Measurements from ENCODE around the gene CFAP20. TPM values are rescaled to one million over a fixed set of nuclear protein-coding genes. Genes with fewer than 3 reads are reported as not detected.

CFAP20 gene
- total RNA-seq, 1 experiment from 2014 or later = 59.7 TPM

DNA sequence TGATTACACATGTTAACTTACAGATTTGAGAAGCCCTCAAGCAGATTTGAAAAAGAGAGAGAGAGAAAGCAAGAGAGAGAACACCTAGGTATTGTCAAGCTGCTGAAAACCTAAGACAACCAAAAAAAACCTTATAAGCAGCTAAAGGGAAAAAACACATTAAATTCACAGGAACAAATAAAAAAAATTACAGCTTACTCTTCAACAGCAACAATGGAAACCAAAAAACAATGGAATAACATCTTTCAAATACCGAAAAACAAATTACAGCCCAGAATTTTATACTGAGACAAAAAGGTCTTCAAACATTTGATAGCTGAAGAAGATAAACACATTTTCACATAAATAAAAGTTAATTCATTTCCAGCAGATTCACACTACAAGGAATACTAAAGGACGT is 8.4 kb upstream of the CFAP20 start:
- H3K4me1 ChIP-seq (ENCODE audit: control insufficient read depth in 1 of 2, insufficient read depth in 2 of 2, low read length in 2 of 2) = no peaks in the 10 kb centered on the region
- ChIA-PET RAD21 (ENCODE audit: low non-redundant PET in 1 of 2, low total read pairs in 2 of 2, uncharacterized antibody in 2 of 2, unreplicated experiment in 2 of 2) (no interaction called here), CTCF (interaction anchor here (1.2 kb wide), 1 partner anchor 15 kb away, joined by 3 read pairs; no protein-coding TSS in a partner anchor), POLR2A (no interaction called here)
- no peak overlapping the region for H3K4me3 ChIP-seq (replicated peaks in 1 of 2; ENCODE audit: low read depth in 1 of 2, low read length in 2 of 2)
- no peaks in the 10 kb centered on the region for H3K9me3 ChIP-seq (ENCODE audit: control insufficient read depth in 1 of 2, insufficient read depth in 1 of 2, low read depth in 1 of 2, low read length in 2 of 2)
- H3K27ac ChIP-seq (ENCODE audit: low read depth, low read length) = no peak overlapping the region
- intact Hi-C loops (cut with micrococcal nuclease) = no loop called here
- DNase-seq (ENCODE audit: low read depth, low spot score) = no peak
- BruUV-seq (replicated peaks) = no TSS peak
- no peaks in the 10 kb centered on the region for H3K27me3 ChIP-seq (ENCODE audit: insufficient read depth, low read length)
- no peaks in the 10 kb centered on the region for H3K36me3 ChIP-seq (ENCODE audit: control insufficient read depth in 1 of 2, insufficient read depth in 2 of 2, low read length in 2 of 2)
- H3K9ac ChIP-seq (ENCODE audit: low read length) = no peak overlapping the region
- H3K79me2 ChIP-seq (ENCODE audit: insufficient read depth, low read length) = no peaks in the 10 kb centered on the region
- no peaks in the 10 kb centered on the region for H4K20me1 ChIP-seq (ENCODE audit: insufficient read depth)
- H3K9me2 ChIP-seq (ENCODE audit: insufficient read depth) = no peaks in the 10 kb centered on the region
- TF ChIP-seq SP1 (IDR thresholded peaks at IDR 0.05; ENCODE audit: low read depth) (no peak), EGR1 (IDR thresholded peaks at IDR 0.05; ENCODE audit: low read depth) (no peak), YY1 (IDR thresholded peaks at IDR 0.05; ENCODE audit: extremely low read depth, insufficient replicate concordance, low read depth, low read length) (no peak), CEBPB (IDR thresholded peaks at IDR 0.05; ENCODE audit: low read depth) (no peak), FOSL1 (IDR thresholded peaks at IDR 0.05; ENCODE audit: low read depth) (no peak), ZNF274 (IDR thresholded peaks at IDR 0.05; ENCODE audit: low read depth, low read length) (no peak), MAX (IDR thresholded peaks at IDR 0.05) (no peak), POLR2A (IDR thresholded peaks at IDR 0.05; ENCODE audit: borderline replicate concordance, extremely low read depth, insufficient read depth, insufficient read length) (no peak), SIN3A (IDR thresholded peaks at IDR 0.05; ENCODE audit: low read depth) (no peak), SRF (IDR thresholded peaks at IDR 0.05; ENCODE audit: low read depth) (no peak), ELF1 (IDR thresholded peaks at IDR 0.05; ENCODE audit: borderline replicate concordance, low read depth) (no peak), TCF7L2 (IDR thresholded peaks at IDR 0.05; ENCODE audit: borderline replicate concordance, extremely low read depth, insufficient read depth, insufficient read length) (no peak), ZFX (IDR thresholded peaks at IDR 0.05) (no peak), ATF3 (IDR thresholded peaks at IDR 0.05) (no peak), EZH2phosphoT487 (IDR thresholded peaks at IDR 0.05; ENCODE audit: borderline replicate concordance) (no peak), ZBTB33 (IDR thresholded peaks at IDR 0.05; ENCODE audit: extremely low read depth, insufficient replicate concordance, low read length) (no peak), RAD21 (IDR thresholded peaks at IDR 0.05; ENCODE audit: low read depth) (no peak), EZH2 (IDR thresholded peaks at IDR 0.05) (no peak)
- TF ChIP-seq, protein P1, sequence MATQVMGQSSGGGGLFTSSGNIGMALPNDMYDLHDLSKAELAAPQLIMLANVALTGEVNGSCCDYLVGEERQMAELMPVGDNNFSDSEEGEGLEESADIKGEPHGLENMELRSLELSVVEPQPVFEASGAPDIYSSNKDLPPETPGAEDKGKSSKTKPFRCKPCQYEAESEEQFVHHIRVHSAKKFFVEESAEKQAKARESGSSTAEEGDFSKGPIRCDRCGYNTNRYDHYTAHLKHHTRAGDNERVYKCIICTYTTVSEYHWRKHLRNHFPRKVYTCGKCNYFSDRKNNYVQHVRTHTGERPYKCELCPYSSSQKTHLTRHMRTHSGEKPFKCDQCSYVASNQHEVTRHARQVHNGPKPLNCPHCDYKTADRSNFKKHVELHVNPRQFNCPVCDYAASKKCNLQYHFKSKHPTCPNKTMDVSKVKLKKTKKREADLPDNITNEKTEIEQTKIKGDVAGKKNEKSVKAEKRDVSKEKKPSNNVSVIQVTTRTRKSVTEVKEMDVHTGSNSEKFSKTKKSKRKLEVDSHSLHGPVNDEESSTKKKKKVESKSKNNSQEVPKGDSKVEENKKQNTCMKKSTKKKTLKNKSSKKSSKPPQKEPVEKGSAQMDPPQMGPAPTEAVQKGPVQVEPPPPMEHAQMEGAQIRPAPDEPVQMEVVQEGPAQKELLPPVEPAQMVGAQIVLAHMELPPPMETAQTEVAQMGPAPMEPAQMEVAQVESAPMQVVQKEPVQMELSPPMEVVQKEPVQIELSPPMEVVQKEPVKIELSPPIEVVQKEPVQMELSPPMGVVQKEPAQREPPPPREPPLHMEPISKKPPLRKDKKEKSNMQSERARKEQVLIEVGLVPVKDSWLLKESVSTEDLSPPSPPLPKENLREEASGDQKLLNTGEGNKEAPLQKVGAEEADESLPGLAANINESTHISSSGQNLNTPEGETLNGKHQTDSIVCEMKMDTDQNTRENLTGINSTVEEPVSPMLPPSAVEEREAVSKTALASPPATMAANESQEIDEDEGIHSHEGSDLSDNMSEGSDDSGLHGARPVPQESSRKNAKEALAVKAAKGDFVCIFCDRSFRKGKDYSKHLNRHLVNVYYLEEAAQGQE (IDR thresholded peaks at IDR 0.05; ENCODE audit: low read depth) = no peak
- H3K4me2 ChIP-seq (ENCODE audit: low read length) = no peak overlapping the region
- ATAC-seq = no peak
- no peak overlapping the region for H2AFZ ChIP-seq (ENCODE audit: low read depth, low read length, poor library complexity, severe bottlenecking)

Measured in HCT116 (cell line).